ENCODE data around the gene EEF2.
"Not testable (repeated sequence)": the region's sequence is repeated elsewhere in the genome, so short reads cannot be mapped to it uniquely, and the experiment has no call there.

EEF2 gene

GRCh38 chr19:3967983-3968382, 17.3 kb downstream of the EEF2 start:
- not testable (repeated sequence) for DNase-seq

GRCh38 chr19:3966051-3967017, 18.9 kb downstream of the EEF2 start:
- DNase-seq: no peak

GRCh38 chr19:3964256-3965194, 20.7 kb downstream of the EEF2 start:
- DNase-seq: no peak

- DNase-seq: no peak
Observed at GRCh38 chr19:3963458-3964255, 21.6 kb downstream of the EEF2 start.

- no peak for DNase-seq
Observed at GRCh38 chr19:3961007-3961406, 24.3 kb downstream of the EEF2 start.

GRCh38 chr19:3959766-3960131, 25.5 kb downstream of the EEF2 start:
- no peak for DNase-seq

GRCh38 chr19:3958836-3959765, 26.2 kb downstream of the EEF2 start:
- DNase-seq: no peak

- no peak for DNase-seq
Observed at GRCh38 chr19:3955688-3956087, 29.6 kb downstream of the EEF2 start.

- not testable (repeated sequence) for DNase-seq
Observed at GRCh38 chr19:3955276-3955675, 30.0 kb downstream of the EEF2 start.

GRCh38 chr19:3954107-3954506, 31.2 kb downstream of the EEF2 start:
- DNase-seq: no peak

- DNase-seq: not testable (repeated sequence)
Observed at GRCh38 chr19:3952755-3953276, 32.4 kb downstream of the EEF2 start.

GRCh38 chr19:3950871-3951861, 34.1 kb downstream of the EEF2 start:
- peak; percentile 68 for DNase-seq

- DNase-seq: peak; percentile 28
Observed at GRCh38 chr19:3949997-3950859, 35.0 kb downstream of the EEF2 start.

GRCh38 chr19:3949294-3949693, 36.0 kb downstream of the EEF2 start:
- no peak for DNase-seq

GRCh38 chr19:3947316-3947933, 37.8 kb downstream of the EEF2 start:
- not testable (repeated sequence) for DNase-seq

GRCh38 chr19:3945838-3946237, 39.4 kb downstream of the EEF2 start:
- no peak for DNase-seq

GRCh38 chr19:3944018-3944721, 41.1 kb downstream of the EEF2 start:
- peak; percentile 23 for DNase-seq
